PC-3 (cell line): ENCODE data around the gene CTNND2.

Experiments used
- CTCF ChIP-seq: fragments of 300-600 bp; sonication (generic); conservative IDR thresholded peaks from 2 replicates; pipeline ENCODE4 v1.5.1; 2017; ENCODE audit warnings: antibody characterized with exemption, low read depth, mild to moderate bottlenecking, low read length
- EZH2 ChIP-seq: fragments of 300-600 bp; sonication (generic); IDR thresholded peaks from one replicate; pipeline ENCODE4 v1.6.1; 2017; ENCODE audit warnings: antibody characterized with exemption, mild to moderate bottlenecking, low read length; ENCODE audit not compliant: unreplicated experiment

- no peak for TF ChIP-seq CTCF
- TF ChIP-seq EZH2: no peak
Observed at GRCh38 chr5:11407556-11408145, 496.6 kb downstream of the CTNND2 start.
